HL-60/S4 treated with phorbol 12-myristate 13-acetate at 8.2 ng/mL for 4 days and 3 days (cell line): ENCODE data around the gene EFL1.

ENCODE experiments used
- in situ Hi-C: fragments of 300-500 bp; cut with MboI; formaldehyde crosslinking; loops from 2 replicates; pipeline ENCODE4 v1.15.0; 2022; ENCODE audit warnings: low sequenced_read_pairs

EFL1 gene

GRCh38 chr15:82086243-82086995 lies 176.1 kb downstream of the EFL1 start:
- in situ Hi-C loops, result no loop called here

- in situ Hi-C loops, result no loop called here
Observed at GRCh38 chr15:82081914-82082762, 180.4 kb downstream of the EFL1 start.

GRCh38 chr15:82080774-82081173 lies 181.8 kb downstream of the EFL1 start:
- in situ Hi-C loops, result no loop called here
